Kidney (tissue), 22 donors: ENCODE measurements around the gene BTBD7. TPM values are rescaled to one million over a fixed set of nuclear protein-coding genes. Genes with fewer than 3 reads are reported as not detected.

Experiments used
- DNase-seq, 5 donors: peaks; one replicate each; pipeline ENCODE4 v3.0.0-alpha.2; 2013 to 2020
- FAIRE-seq: peaks from 2 replicates; lab custom pipeline; 2012; peaks lifted over from hg19 to GRCh38; lab: Jason Lieb, UNC
- H3K27ac ChIP-seq, 2 donors: one replicate each; pipeline ENCODE4 v1.7.0; 2013; ENCODE audit warnings: low read depth in 2 of 2, low read length in 2 of 2, inconsistent platforms in 1 of 2
- H3K27me3 ChIP-seq: one replicate; pipeline ENCODE4 v1.7.1; 2013; ENCODE audit warnings: low read length, inconsistent platforms; ENCODE audit not compliant: control insufficient read depth, insufficient read depth
- H3K36me3 ChIP-seq, 3 donors: one replicate each; pipeline versions ENCODE4 v1.7.0 to v1.7.1; 2013; ENCODE audit warnings: low read length in 3 of 3, control low read depth in 1 of 3, inconsistent platforms in 1 of 3; ENCODE audit not compliant: insufficient read depth in 3 of 3, control insufficient read depth in 2 of 3
- H3K4me1 ChIP-seq, 3 donors: one replicate each; pipeline versions ENCODE4 v1.7.0 to v1.7.1; 2013; ENCODE audit warnings: low read length in 3 of 3, inconsistent platforms in 1 of 3, low read depth in 1 of 3; ENCODE audit not compliant: control insufficient read depth in 2 of 3, insufficient read depth in 2 of 3
- H3K4me3 ChIP-seq, 3 donors: one replicate each; pipeline versions ENCODE4 v1.7.0 to v1.8.1; 2013; ENCODE audit warnings: low read length in 3 of 3, control low read depth in 1 of 3, inconsistent platforms in 1 of 3
- H3K9ac ChIP-seq, 3 donors: one replicate each; pipeline versions ENCODE4 v1.7.0 to v1.7.1; 2013; ENCODE audit warnings: low read length in 3 of 3, control low read depth in 1 of 3, inconsistent platforms in 1 of 3
- H3K9me3 ChIP-seq, 3 donors: one replicate each; pipeline versions ENCODE4 v1.7.0 to v1.7.1; 2013; ENCODE audit warnings: low read length in 3 of 3, control low read depth in 1 of 3, inconsistent platforms in 1 of 3; ENCODE audit not compliant: control insufficient read depth in 2 of 3, insufficient read depth in 1 of 3
- intact Hi-C: fragments of 100-400 bp; cut with DNase I; formaldehyde crosslinking; loops from one replicate; pipeline ENCODE4 v1.11.1; 2022
- long read RNA-seq, 10 donors: library from polyadenylated mRNA in 1 of 10; unstranded in 1 of 10; transcript quantifications; one replicate each; pipeline ENCODE4 v2.0.0 and lab custom pipeline, GENCODE V29; 2021 to 2026
- polyA plus RNA-seq: library from polyadenylated mRNA; stranded (reverse); fragments of 350-450 nt; fragmentation: Illumina TruSeq; extraction: RNeasy Lipid Tissue Mini Kit (QIAGEN cat#74804); gene quantifications from one replicate; pipeline ENCODE4 v1.2.3, GENCODE V29; 2014; ENCODE audit warnings: low read depth, low replicate concordance; ENCODE audit not compliant: insufficient read depth
- total RNA-seq: library from RNA; stranded (reverse); fragmentation: NEBNext Ultra II Directional; extraction: Animal tissue kit (Norgen Biotek cat#: 25700); gene quantifications from one replicate; pipeline ENCODE4 v1.2.1, GENCODE V29; 2021
- TF ChIP-seq, protein P1 (sequence below): IDR thresholded peaks from 3 replicates; pipeline ENCODE4 v1.5.1; 2012; ENCODE audit warnings: mild to moderate bottlenecking, moderate library complexity, borderline replicate concordance; ENCODE audit not compliant: insufficient read depth; ENCODE audit errors: extremely low read depth
- donor health status: control.
- donor health status: control.
- donor health status: control.
- donor health status: control.
- donor health status: control.
- donor health status: DM: yes; HTN: yes; CAD: no.
- donor health status: Normal renal cell carcinoma (clear cell type).

Gene BTBD7, protein sequence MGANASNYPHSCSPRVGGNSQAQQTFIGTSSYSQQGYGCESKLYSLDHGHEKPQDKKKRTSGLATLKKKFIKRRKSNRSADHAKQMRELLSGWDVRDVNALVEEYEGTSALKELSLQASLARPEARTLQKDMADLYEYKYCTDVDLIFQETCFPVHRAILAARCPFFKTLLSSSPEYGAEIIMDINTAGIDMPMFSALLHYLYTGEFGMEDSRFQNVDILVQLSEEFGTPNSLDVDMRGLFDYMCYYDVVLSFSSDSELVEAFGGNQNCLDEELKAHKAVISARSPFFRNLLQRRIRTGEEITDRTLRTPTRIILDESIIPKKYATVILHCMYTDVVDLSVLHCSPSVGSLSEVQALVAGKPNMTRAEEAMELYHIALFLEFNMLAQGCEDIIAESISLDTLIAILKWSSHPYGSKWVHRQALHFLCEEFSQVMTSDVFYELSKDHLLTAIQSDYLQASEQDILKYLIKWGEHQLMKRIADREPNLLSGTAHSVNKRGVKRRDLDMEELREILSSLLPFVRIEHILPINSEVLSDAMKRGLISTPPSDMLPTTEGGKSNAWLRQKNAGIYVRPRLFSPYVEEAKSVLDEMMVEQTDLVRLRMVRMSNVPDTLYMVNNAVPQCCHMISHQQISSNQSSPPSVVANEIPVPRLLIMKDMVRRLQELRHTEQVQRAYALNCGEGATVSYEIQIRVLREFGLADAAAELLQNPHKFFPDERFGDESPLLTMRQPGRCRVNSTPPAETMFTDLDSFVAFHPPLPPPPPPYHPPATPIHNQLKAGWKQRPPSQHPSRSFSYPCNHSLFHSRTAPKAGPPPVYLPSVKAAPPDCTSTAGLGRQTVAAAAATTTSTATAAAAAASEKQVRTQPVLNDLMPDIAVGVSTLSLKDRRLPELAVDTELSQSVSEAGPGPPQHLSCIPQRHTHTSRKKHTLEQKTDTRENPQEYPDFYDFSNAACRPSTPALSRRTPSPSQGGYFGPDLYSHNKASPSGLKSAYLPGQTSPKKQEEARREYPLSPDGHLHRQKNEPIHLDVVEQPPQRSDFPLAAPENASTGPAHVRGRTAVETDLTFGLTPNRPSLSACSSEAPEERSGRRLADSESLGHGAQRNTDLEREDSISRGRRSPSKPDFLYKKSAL
- total RNA-seq (78.2 TPM), polyA plus RNA-seq (10.3 TPM)
- long read RNA-seq, donor 1, partial matches to known transcripts, result 0 of 1 reads
- long read RNA-seq, donor 1, other reads (novel, unspliced or antisense), result 0 of 1 reads
- long read RNA-seq, donor 2, full-length matches to known transcripts, result 3 of 3 reads
- long read RNA-seq, donor 2, partial matches to known transcripts, result 0 of 3 reads
- long read RNA-seq, donor 2, other reads (novel, unspliced or antisense), result 0 of 3 reads
- long read RNA-seq, donor 3, partial matches to known transcripts, result 5 of 6 reads
- long read RNA-seq, donor 3, other reads (novel, unspliced or antisense), result 0 of 6 reads
- long read RNA-seq, donor 4, full-length matches to known transcripts, result 1 of 6 reads
- long read RNA-seq, donor 4, partial matches to known transcripts, result 5 of 6 reads
- long read RNA-seq, donor 4, other reads (novel, unspliced or antisense), result 0 of 6 reads
- long read RNA-seq, donor 5, result 0 reads
- long read RNA-seq, donor 6, result 0 reads
- long read RNA-seq, donor 7, full-length matches to known transcripts, result 6 of 48 reads
- long read RNA-seq, donor 7, partial matches to known transcripts, result 14 of 48 reads
- long read RNA-seq, donor 7, other reads (novel, unspliced or antisense), result 28 of 48 reads
- long read RNA-seq, donor 8, full-length matches to known transcripts, result 3 of 3 reads
- long read RNA-seq, donor 8, partial matches to known transcripts, result 0 of 3 reads
- long read RNA-seq, donor 8, other reads (novel, unspliced or antisense), result 0 of 3 reads
- long read RNA-seq, donor 9, result 0 reads
- long read RNA-seq, donor 10, full-length matches to known transcripts, result 2 of 7 reads
- long read RNA-seq, donor 10, partial matches to known transcripts, result 5 of 7 reads
- long read RNA-seq, donor 10, other reads (novel, unspliced or antisense), result 0 of 7 reads

DNA sequence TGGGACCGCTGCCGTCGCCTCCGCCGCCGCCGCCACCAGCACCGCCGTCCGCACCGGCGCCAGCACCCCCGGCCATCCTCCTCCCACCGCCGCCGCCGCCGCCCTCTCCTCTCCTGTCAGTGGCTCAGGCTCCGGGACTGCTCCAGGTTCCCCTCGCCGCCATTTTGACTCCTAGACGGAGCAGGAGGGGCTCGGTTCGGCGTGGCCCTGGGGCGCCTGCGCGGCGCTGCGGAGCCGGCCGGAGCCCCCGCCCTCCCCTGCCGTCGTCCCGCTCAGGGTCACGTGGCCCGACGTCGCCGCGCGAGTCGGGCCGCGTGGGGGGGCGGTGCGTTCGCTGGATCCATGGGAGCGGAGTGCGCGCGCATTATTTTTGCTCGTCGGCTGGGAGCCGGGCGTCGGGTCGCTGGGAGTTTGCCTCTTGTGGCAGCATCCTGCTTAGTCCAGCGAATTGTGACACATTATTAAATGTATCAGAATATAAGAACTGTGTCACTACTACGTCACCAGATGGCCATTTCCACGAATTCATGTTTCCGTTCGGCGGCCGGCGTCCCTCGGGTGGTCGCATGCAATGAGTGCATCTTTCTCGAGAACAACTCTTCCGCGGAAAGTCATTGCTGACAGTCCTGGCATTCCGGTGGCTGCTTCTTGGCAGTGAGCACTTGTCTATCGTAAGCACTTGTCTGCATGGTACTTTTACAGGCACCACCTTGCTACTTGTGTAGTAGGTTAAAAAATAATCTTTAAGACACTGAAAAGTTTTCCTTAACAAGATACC lies at the start of gene BTBD7:
Gene BTBD7 (minus strand): TSS at position 184 of the 778 bp plus-strand sequence. CDS start 36,985 bp downstream, outside the sequence.
- TF ChIP-seq, protein P1, sequence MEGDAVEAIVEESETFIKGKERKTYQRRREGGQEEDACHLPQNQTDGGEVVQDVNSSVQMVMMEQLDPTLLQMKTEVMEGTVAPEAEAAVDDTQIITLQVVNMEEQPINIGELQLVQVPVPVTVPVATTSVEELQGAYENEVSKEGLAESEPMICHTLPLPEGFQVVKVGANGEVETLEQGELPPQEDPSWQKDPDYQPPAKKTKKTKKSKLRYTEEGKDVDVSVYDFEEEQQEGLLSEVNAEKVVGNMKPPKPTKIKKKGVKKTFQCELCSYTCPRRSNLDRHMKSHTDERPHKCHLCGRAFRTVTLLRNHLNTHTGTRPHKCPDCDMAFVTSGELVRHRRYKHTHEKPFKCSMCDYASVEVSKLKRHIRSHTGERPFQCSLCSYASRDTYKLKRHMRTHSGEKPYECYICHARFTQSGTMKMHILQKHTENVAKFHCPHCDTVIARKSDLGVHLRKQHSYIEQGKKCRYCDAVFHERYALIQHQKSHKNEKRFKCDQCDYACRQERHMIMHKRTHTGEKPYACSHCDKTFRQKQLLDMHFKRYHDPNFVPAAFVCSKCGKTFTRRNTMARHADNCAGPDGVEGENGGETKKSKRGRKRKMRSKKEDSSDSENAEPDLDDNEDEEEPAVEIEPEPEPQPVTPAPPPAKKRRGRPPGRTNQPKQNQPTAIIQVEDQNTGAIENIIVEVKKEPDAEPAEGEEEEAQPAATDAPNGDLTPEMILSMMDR, result peak; percentile 6
- intact Hi-C loops, result no loop called here
- H3K27me3 ChIP-seq, result no peaks in the 10 kb centered on the region
- DNase-seq (peak; percentile 96 to 99 (median 98)), FAIRE-seq (no peak)
- peak within 1 kb of the TSS; percentile 95 to 99 (median 97) for H3K4me3 ChIP-seq
- peak within 1 kb of the TSS; percentile 91 to 95 for H3K27ac ChIP-seq
- H3K4me1 ChIP-seq, result peaks cover 0 to 13% (median 12%) of the 10 kb centered on the region in 3 donors
- peaks cover 0 to 3% (median 0%) of the 10 kb centered on the region in 3 donors for H3K9me3 ChIP-seq
- H3K9ac ChIP-seq, result peak within 1 kb of the TSS; percentile 76 to 98 (median 76)
- H3K36me3 ChIP-seq, result no peaks in the 10 kb centered on the region

DNA sequence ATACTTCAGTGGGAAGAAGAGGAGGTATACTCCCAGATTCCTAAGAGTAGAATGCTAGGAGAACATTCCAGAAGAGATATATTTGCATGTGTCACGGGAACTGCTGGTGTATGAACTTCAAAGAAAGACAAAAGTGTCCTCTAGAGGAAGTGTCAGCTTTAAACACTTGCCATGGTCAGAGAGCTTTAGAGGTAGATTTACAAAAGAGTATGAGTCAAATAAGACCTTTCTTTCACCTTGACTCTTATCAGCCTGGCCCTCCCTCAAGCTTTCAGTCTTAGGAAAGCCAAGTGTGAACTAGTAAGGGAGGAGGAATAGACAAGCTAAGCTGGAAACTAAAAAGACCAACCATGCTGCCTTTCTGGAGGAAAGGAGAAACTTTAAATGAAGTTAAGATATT lies 48.8 kb upstream of the BTBD7 start:
- intact Hi-C loops, result no loop called here
- no peak for FAIRE-seq
- TF ChIP-seq, protein P1, result no peak

More for the DNA sequence above, 48.8 kb upstream of the BTBD7 start:
- Histone ChIP-seq H3K36me3 (no peaks in the 10 kb centered on the region), H3K9ac (no peak overlapping the region), H3K9me3 (no peaks in the 10 kb centered on the region), H3K27ac (no peak overlapping the region), H3K4me1 (no peaks in the 10 kb centered on the region), H3K4me3 (no peak overlapping the region), H3K27me3 (no peaks in the 10 kb centered on the region)
- DNase-seq, result no peak
